Hematopoietic multipotent progenitor cell (in vitro differentiated cells): Measurements from ENCODE around the gene PLA2G4E. TPM values are rescaled to one million over a fixed set of nuclear protein-coding genes. Genes with fewer than 3 reads are reported as not detected.

Experiments used
- DNase-seq, 3 donors: peaks; one replicate each; pipeline ENCODE4 v3.0.0-alpha.2; 2011 to 2015; ENCODE audit warnings: low read depth in 2 of 3, low spot score in 2 of 3
- total RNA-seq: library from RNA; depleted of rRNA; stranded (reverse); fragments of >200 nt; gene quantifications from one replicate; pipeline ENCODE4 v1.2.3, GENCODE V29; 2012

PLA2G4E gene
- total RNA-seq, 1 donor: not detected

GRCh38 chr15:41958002-41958420, 62.8 kb downstream of the PLA2G4E start:
- no peak for DNase-seq

GRCh38 chr15:41957021-41957897, 63.6 kb downstream of the PLA2G4E start:
- no peak for DNase-seq

GRCh38 chr15:41955807-41956525, 64.9 kb downstream of the PLA2G4E start:
- no peak for DNase-seq

GRCh38 chr15:41955100-41955499, 65.7 kb downstream of the PLA2G4E start:
- DNase-seq: no peak

- no peak for DNase-seq
Measured at GRCh38 chr15:41954036-41954435, 66.8 kb downstream of the PLA2G4E start.

GRCh38 chr15:41952013-41952563, 68.8 kb downstream of the PLA2G4E start:
- no peak for DNase-seq

- no peak for DNase-seq
Measured at GRCh38 chr15:41951571-41951970, 69.3 kb downstream of the PLA2G4E start.

GRCh38 chr15:41950489-41950888, 70.4 kb downstream of the PLA2G4E start:
- DNase-seq: no peak

GRCh38 chr15:41950127-41950483, 70.7 kb downstream of the PLA2G4E start:
- no peak for DNase-seq

GRCh38 chr15:41949401-41950126, 71.3 kb downstream of the PLA2G4E start:
- no peak for DNase-seq

GRCh38 chr15:41948490-41948889, 72.4 kb downstream of the PLA2G4E start:
- no peak for DNase-seq

GRCh38 chr15:41946970-41947369, 73.9 kb downstream of the PLA2G4E start:
- DNase-seq: no peak

- no peak for DNase-seq
Measured at GRCh38 chr15:41945731-41946130, 75.1 kb downstream of the PLA2G4E start.

- DNase-seq: no peak
Measured at GRCh38 chr15:41945221-41945620, 75.6 kb downstream of the PLA2G4E start.

GRCh38 chr15:41944313-41944940, 76.4 kb downstream of the PLA2G4E start:
- no peak for DNase-seq

GRCh38 chr15:41943543-41944312, 77.1 kb downstream of the PLA2G4E start:
- no peak for DNase-seq

- no peak for DNase-seq
Measured at GRCh38 chr15:41942886-41943285, 78.0 kb downstream of the PLA2G4E start.

GRCh38 chr15:41941644-41942415, 79.0 kb downstream of the PLA2G4E start:
- no peak for DNase-seq

- no peak for DNase-seq
Measured at GRCh38 chr15:41940441-41940857, 80.4 kb downstream of the PLA2G4E start.
